Endothelial cell of umbilical vein (primary cell): ENCODE measurements around the gene LDLRAD4.

Source experiments
- EZH2 ChIP-seq: IDR thresholded peaks from 2 replicates; pipeline ENCODE4 v1.6.1; 2012; ENCODE audit warnings: borderline replicate concordance, low read depth, mild to moderate bottlenecking, moderate library complexity, low read length, inconsistent platforms; ENCODE audit not compliant: severe bottlenecking
- GATA2 ChIP-seq: IDR thresholded peaks from 2 replicates; pipeline ENCODE4 v1.7.0; 2011; ENCODE audit warnings: low read depth, mild to moderate bottlenecking, moderate library complexity, mixed read lengths, low read length; ENCODE audit not compliant: insufficient read length, insufficient read depth
- JUN ChIP-seq: IDR thresholded peaks from 2 replicates; pipeline ENCODE4 v1.6.1; 2011; ENCODE audit warnings: borderline replicate concordance, low read depth; ENCODE audit not compliant: insufficient read length, insufficient read depth
- MYC ChIP-seq: IDR thresholded peaks from one replicate; pipeline ENCODE4 v1.6.1; 2011; ENCODE audit warnings: mild to moderate bottlenecking, low read depth, low read length
- POLR2A ChIP-seq: IDR thresholded peaks from 2 replicates; pipeline ENCODE4 v1.6.1; 2012; ENCODE audit warnings: low read depth, mild to moderate bottlenecking, control low read depth, low read length
- POLR2AphosphoS5 ChIP-seq: IDR thresholded peaks from 2 replicates; pipeline ENCODE4 v1.6.1; 2012; ENCODE audit warnings: low read depth, mild to moderate bottlenecking, control low read depth, low read length, moderate library complexity; ENCODE audit not compliant: insufficient read depth
- TF ChIP-seq, protein P1 (sequence below), 2 donors: IDR thresholded peaks; 1 replicate in 1 of 2; 2 replicates in 1 of 2; pipeline ENCODE4 v1.5.1; 2011; ENCODE audit warnings: low read length in 2 of 2, mild to moderate bottlenecking in 2 of 2, moderate library complexity in 2 of 2, control low read depth in 1 of 2, inconsistent platforms in 1 of 2, low read depth in 1 of 2; ENCODE audit not compliant: insufficient read depth in 1 of 2; ENCODE audit errors: extremely low read depth in 1 of 2
- TF ChIP-seq, protein P2 (sequence below): IDR thresholded peaks from 2 replicates; pipeline ENCODE4 v1.6.1; 2011; ENCODE audit not compliant: insufficient read depth, insufficient read length

DNA sequence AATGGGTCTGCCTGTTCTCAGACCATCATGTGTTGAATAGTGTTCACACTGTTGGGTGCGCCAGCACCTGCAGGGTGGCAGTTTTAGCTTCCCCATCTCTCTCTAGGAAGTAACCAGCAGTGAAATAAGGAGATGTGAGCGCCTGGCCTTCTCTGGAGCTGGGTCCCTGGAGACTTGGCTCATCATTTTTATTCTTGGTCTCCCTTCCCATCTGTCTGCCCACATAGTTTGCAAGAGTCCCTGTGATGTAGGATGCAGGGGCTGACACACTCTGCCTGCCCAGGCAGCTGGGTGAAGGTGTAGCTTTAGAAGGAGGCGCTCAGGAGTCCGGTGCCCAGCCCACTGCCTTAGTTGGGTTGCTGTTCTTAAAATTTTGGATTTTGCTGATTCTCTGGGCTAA lies 172.2 kb downstream of the LDLRAD4 start:
- TF ChIP-seq, protein P1, sequence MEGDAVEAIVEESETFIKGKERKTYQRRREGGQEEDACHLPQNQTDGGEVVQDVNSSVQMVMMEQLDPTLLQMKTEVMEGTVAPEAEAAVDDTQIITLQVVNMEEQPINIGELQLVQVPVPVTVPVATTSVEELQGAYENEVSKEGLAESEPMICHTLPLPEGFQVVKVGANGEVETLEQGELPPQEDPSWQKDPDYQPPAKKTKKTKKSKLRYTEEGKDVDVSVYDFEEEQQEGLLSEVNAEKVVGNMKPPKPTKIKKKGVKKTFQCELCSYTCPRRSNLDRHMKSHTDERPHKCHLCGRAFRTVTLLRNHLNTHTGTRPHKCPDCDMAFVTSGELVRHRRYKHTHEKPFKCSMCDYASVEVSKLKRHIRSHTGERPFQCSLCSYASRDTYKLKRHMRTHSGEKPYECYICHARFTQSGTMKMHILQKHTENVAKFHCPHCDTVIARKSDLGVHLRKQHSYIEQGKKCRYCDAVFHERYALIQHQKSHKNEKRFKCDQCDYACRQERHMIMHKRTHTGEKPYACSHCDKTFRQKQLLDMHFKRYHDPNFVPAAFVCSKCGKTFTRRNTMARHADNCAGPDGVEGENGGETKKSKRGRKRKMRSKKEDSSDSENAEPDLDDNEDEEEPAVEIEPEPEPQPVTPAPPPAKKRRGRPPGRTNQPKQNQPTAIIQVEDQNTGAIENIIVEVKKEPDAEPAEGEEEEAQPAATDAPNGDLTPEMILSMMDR (IDR thresholded peaks at IDR 0.05; ENCODE audit: extremely low read depth in 1 of 2, insufficient read depth in 1 of 2, low read depth in 1 of 2, low read length in 2 of 2) = no peak
- TF ChIP-seq, protein P2, sequence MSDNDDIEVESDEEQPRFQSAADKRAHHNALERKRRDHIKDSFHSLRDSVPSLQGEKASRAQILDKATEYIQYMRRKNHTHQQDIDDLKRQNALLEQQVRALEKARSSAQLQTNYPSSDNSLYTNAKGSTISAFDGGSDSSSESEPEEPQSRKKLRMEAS = no peak
- no peak for TF ChIP-seq POLR2A
- no peak for TF ChIP-seq EZH2
- no peak for TF ChIP-seq MYC
- TF ChIP-seq POLR2AphosphoS5 = no peak
- no peak for TF ChIP-seq JUN
- no peak for TF ChIP-seq GATA2
